Cardiac fibroblast (primary cell): ENCODE data around the gene CYP27B1.

Experiments used
- DNase-seq, 2 donors: peaks; one replicate each; pipeline versions ENCODE4 v3.0.0 to v3.0.0-alpha.2; 2010; ENCODE audit warnings: low read depth in 2 of 2
- H3K4me3 ChIP-seq, 2 donors: replicated peaks in 1 of 2; 1 replicate in 1 of 2; 2 replicates in 1 of 2; pipeline ENCODE4 v1.5.1; 2011; ENCODE audit warnings: low read depth in 2 of 2, low read length in 2 of 2, mild to moderate bottlenecking in 2 of 2, moderate library complexity in 1 of 2
- CTCF ChIP-seq: IDR thresholded peaks from one replicate; pipeline ENCODE4 v1.5.1; 2011; ENCODE audit warnings: low read depth, mild to moderate bottlenecking, low read length, inconsistent platforms

CYP27B1 gene

GRCh38 chr12:57713209-57713608 is 53.7 kb downstream of the CYP27B1 start:
- DNase-seq = no peak
- H3K4me3 ChIP-seq = no peak overlapping the region
- TF ChIP-seq CTCF = no peak

GRCh38 chr12:57712701-57713100 is 54.2 kb downstream of the CYP27B1 start:
- DNase-seq = no peak
- TF ChIP-seq CTCF = no peak

More at GRCh38 chr12:57712701-57713100, 54.2 kb downstream of the CYP27B1 start:
- H3K4me3 ChIP-seq = no peak overlapping the region
